Ishikawa (cell line): ENCODE results near the gene GJA4.

Experiments
- CEBPB ChIP-seq: IDR thresholded peaks from 2 replicates; pipeline ENCODE4 v1.6.1; 2012
- CREB1 ChIP-seq: IDR thresholded peaks from 2 replicates; pipeline ENCODE4 v1.6.1; 2012; ENCODE audit warnings: low read depth
- EGR1 ChIP-seq: IDR thresholded peaks from 2 replicates; pipeline ENCODE4 v1.6.1; 2012
- EP300 ChIP-seq: IDR thresholded peaks from 2 replicates; pipeline ENCODE4 v1.6.1; 2012; ENCODE audit warnings: borderline replicate concordance
- FOXM1 ChIP-seq: IDR thresholded peaks from 2 replicates; pipeline ENCODE4 v1.6.1; 2012; ENCODE audit warnings: low read depth, borderline replicate concordance
- NFIC ChIP-seq: IDR thresholded peaks from 2 replicates; pipeline ENCODE4 v1.6.1; 2012
- RAD21 ChIP-seq: IDR thresholded peaks from 2 replicates; pipeline ENCODE4 v1.6.1; 2012; ENCODE audit warnings: low read depth
- TAF1 ChIP-seq: IDR thresholded peaks from 2 replicates; pipeline ENCODE4 v1.6.1; 2012; ENCODE audit warnings: low read depth, mild to moderate bottlenecking
- TCF12 ChIP-seq: IDR thresholded peaks from 2 replicates; pipeline ENCODE4 v1.6.1; 2012; ENCODE audit warnings: low read depth
- TEAD4 ChIP-seq: IDR thresholded peaks from 2 replicates; pipeline ENCODE4 v1.6.1; 2012
- YY1 ChIP-seq: IDR thresholded peaks from 2 replicates; pipeline ENCODE4 v1.6.1; 2012; ENCODE audit warnings: low read depth
- ZBTB7A ChIP-seq: IDR thresholded peaks from 2 replicates; pipeline ENCODE4 v1.6.1; 2012; ENCODE audit warnings: low read depth
- TF ChIP-seq, protein P1 (sequence below): IDR thresholded peaks from 2 replicates; pipeline ENCODE4 v1.6.1; 2012
- TF ChIP-seq, protein P2 (sequence below): IDR thresholded peaks from 2 replicates; pipeline ENCODE4 v1.6.1; 2012; ENCODE audit warnings: low read depth, mild to moderate bottlenecking
- TF ChIP-seq, protein P3 (sequence below): IDR thresholded peaks from 2 replicates; pipeline ENCODE4 v1.6.1; 2012

Gene GJA4

DNA sequence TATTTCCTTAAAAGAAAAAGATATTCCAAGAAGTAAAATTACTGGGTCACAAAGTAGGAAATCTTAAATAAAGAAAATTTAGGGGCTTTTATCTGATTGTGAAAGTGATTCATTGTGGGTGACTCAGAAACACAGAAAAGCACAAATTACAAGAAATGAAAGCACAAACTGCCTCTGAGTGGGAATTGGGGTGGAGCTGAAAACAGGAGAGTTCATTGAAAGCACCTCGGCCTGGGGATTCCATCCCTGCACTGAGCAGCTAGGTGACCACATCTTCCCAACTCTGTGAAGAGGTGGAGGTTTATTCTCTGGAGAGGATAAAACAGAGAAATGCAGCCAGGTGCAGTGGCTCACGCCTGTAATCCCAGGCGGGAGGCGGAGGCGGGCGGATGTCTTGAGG, 7.4 kb downstream of the GJA4 start:
- TF ChIP-seq, protein P1, sequence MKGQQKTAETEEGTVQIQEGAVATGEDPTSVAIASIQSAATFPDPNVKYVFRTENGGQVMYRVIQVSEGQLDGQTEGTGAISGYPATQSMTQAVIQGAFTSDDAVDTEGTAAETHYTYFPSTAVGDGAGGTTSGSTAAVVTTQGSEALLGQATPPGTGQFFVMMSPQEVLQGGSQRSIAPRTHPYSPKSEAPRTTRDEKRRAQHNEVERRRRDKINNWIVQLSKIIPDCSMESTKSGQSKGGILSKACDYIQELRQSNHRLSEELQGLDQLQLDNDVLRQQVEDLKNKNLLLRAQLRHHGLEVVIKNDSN: no peak
- TF ChIP-seq ZBTB7A (no peak), FOXM1 (no peak), TCF12 (no peak), EP300 (no peak), YY1 (no peak), EGR1 (no peak), CREB1 (no peak), NFIC (no peak), TAF1 (no peak), TEAD4 (no peak), CEBPB (no peak), RAD21 (no peak)
- TF ChIP-seq, protein P2, sequence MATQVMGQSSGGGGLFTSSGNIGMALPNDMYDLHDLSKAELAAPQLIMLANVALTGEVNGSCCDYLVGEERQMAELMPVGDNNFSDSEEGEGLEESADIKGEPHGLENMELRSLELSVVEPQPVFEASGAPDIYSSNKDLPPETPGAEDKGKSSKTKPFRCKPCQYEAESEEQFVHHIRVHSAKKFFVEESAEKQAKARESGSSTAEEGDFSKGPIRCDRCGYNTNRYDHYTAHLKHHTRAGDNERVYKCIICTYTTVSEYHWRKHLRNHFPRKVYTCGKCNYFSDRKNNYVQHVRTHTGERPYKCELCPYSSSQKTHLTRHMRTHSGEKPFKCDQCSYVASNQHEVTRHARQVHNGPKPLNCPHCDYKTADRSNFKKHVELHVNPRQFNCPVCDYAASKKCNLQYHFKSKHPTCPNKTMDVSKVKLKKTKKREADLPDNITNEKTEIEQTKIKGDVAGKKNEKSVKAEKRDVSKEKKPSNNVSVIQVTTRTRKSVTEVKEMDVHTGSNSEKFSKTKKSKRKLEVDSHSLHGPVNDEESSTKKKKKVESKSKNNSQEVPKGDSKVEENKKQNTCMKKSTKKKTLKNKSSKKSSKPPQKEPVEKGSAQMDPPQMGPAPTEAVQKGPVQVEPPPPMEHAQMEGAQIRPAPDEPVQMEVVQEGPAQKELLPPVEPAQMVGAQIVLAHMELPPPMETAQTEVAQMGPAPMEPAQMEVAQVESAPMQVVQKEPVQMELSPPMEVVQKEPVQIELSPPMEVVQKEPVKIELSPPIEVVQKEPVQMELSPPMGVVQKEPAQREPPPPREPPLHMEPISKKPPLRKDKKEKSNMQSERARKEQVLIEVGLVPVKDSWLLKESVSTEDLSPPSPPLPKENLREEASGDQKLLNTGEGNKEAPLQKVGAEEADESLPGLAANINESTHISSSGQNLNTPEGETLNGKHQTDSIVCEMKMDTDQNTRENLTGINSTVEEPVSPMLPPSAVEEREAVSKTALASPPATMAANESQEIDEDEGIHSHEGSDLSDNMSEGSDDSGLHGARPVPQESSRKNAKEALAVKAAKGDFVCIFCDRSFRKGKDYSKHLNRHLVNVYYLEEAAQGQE: no peak
- TF ChIP-seq, protein P3, sequence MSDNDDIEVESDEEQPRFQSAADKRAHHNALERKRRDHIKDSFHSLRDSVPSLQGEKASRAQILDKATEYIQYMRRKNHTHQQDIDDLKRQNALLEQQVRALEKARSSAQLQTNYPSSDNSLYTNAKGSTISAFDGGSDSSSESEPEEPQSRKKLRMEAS: no peak

DNA sequence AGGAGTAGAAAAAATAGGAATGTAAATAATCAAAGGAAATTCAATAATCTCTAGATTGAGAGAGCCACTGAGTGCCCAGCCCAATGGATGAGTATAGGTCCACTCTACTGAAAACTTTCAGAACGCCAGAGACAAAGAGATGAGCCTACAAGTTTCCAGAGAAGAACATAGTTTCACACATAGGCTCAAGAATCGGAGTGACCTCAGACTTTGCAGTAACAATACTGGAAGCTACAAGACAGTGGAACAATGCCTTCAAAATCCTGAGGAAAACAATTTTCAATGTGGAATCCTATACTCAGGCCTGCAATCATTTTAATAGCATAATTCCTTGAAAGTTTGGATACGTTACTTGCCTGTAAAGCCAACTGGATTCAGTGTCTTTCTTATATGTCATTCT, 11.0 kb downstream of the GJA4 start:
- TF ChIP-seq YY1: no peak
- TF ChIP-seq EP300: no peak
- no peak for TF ChIP-seq RAD21
- TF ChIP-seq, protein P3: no peak
- no peak for TF ChIP-seq TAF1
- TF ChIP-seq, protein P1: no peak
- TF ChIP-seq NFIC: no peak
- no peak for TF ChIP-seq TCF12
- no peak for TF ChIP-seq FOXM1

DNA sequence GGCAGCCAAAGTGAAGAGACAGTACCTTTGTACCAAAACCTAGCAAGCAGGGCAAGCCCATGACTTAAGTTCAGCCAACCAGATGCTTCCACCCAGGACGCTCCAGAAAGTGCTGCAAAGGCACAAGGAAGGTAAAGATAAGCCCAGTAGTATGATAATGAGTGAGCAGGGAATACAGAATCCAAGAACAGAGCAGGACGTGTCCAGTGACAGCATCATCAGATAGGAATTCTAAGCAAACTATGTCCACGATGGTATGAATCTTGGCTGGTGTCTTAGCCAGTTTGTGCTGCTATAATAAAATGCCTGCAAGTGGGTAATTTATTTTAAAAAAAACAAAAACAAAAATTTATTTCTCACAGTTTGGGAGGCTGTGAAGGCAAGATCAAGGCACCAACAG, 13.6 kb downstream of the GJA4 start:
- TF ChIP-seq EP300: no peak

DNA sequence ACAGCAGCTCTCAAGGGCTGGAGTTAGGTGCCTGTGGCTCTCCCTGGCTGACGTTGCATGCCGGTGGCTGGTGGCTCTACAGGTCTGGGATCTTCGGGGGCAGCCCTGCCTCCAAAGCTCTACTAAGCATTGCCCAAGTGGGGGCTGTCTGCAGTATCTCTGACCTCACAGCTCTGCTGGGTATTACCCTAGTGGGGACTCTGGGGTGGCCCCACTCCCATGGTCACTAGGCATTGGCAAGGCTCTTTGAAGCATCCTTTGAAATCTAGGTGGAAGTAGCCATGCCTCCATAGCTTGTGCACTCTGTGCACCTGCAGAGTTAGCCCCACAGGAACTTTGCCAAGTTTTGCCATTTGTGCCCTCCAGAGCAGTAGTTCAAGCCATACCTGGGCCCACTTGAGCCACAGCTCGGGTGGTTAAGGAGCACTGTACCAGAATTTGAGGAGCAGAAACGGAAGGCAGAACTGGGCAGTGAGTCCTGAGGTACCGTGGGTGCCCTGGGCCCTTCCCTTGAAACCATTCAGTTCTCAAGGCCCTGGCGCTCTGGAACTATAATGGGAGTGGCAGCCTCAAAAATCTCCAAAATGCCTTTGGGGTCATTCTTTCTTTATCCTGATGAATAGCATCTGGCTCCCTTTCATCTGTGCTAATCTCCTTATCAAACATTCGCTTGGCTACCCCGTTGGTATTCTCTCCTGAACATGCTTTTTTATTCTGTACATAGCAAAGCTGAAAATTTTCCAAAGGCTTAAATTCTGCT, 15.4 kb downstream of the GJA4 start:
- TF ChIP-seq, protein P2: no peak
- no peak for TF ChIP-seq TAF1
- TF ChIP-seq, protein P3: no peak
- TF ChIP-seq YY1: no peak

DNA sequence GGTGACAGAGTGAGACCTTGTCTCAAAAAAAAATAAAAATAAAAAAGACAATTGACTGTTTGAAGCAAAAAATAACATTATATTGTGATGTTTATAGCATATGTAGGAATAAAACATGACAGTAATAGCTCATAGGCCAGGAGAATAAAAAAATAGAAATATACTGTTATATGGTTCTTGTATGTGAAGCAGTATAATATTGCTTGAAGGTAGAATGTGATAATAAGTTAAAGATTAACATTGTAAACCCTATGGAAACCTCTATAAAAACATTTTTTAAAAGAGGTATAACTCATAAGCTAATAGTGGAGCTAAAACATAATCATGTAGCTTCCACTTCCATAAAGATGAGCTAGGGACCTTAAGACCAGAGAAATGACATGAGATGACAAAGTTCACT, 23.5 kb downstream of the GJA4 start:
- TF ChIP-seq ZBTB7A (no peak), FOXM1 (no peak), RAD21 (no peak), TEAD4 (no peak), TCF12 (no peak), EGR1 (no peak), NFIC (no peak), CREB1 (no peak)
- TF ChIP-seq, protein P1: no peak
- TF ChIP-seq, protein P2: no peak
